T-helper 2 cell treated with Interferon-gamma antibody and Interleukin-4, amounts not matched to agents 5 μg/mL and 100 μg/mL, for 36 hours (primary cell): ENCODE data around the gene METTL3.

ENCODE experiments used
- DNase-seq: peaks from one replicate; pipeline ENCODE4 v3.0.0; 2021; ENCODE audit warnings: low spot score
- H3K27ac Mint-ChIP-seq: one replicate; pipeline ENCODE4 v1.8.0; 2021; ENCODE audit warnings: mild to moderate bottlenecking, mixed read lengths
- H3K27me3 Mint-ChIP-seq: one replicate; pipeline ENCODE4 v1.8.0; 2021; ENCODE audit warnings: low read depth, mixed read lengths
- H3K36me3 Mint-ChIP-seq: one replicate; pipeline ENCODE4 v1.8.0; 2021; ENCODE audit warnings: low read depth, mixed read lengths
- H3K4me1 Mint-ChIP-seq: one replicate; pipeline ENCODE4 v1.8.0; 2021; ENCODE audit warnings: low read depth, mixed read lengths
- H3K4me3 Mint-ChIP-seq: one replicate; pipeline ENCODE4 v1.8.0; 2022; ENCODE audit warnings: mild to moderate bottlenecking, moderate library complexity, mixed read lengths
- H3K9me3 Mint-ChIP-seq: one replicate; pipeline ENCODE4 v1.8.0; 2021; ENCODE audit warnings: mixed read lengths

The METTL3 gene

DNA sequence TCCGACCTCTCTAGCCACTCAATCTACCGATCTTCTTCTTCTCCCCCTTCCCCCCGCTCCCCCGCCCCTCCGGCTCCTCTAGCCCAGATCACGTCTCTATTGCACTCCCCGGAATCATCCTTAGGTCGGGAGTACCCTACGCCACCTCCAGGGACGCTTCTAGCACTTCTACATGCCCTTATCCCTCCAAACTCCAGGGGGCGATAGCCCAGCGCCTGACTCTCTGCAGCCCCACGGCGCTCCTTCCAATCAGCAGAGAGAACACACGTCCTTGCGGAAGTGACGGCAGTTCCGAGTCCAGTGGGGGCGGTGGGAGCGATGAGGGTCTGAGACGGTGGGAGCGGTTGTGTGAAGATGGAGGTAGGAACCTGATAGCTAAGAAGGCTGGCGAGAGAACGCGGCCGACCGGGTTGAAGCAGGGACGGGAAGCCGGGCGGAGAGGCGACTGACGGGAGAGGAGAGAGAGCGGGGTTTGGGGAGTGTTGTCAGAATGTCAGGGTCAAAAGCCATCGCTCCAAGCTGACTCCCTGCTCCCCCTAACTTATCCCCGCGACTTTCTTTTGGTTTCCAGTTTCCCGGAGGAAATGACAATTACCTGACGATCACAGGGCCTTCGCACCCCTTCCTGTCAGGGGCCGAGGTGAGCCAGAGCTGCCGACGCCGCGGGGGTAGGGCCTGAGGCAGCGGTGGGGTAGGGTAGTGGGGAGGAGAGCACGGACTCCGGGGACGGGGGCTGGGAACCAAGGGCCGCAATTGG is 34.0 kb downstream of the METTL3 start, which contains the start of the genes RAB2B and TOX4:
RAB2B (minus strand) TSS at position 35 of the 757 bp plus-strand sequence. CDS start 87 bp downstream, outside the sequence.
TOX4 (plus strand) TSS at position 271 of the 757 bp plus-strand sequence; CDS start at position 355, 84 bp downstream.
- Mint-ChIP-seq H3K27ac (peak within 1 kb of the TSS; percentile 100), H3K27me3 (no peaks in the 10 kb centered on the region), H3K4me3 (peak within 1 kb of the TSS; percentile 100), H3K4me1 (peaks cover 21% of the 10 kb centered on the region), H3K9me3 (no peaks in the 10 kb centered on the region), H3K36me3 (peaks cover 24% of the 10 kb centered on the region)
- peak; percentile 97 for DNase-seq

DNA sequence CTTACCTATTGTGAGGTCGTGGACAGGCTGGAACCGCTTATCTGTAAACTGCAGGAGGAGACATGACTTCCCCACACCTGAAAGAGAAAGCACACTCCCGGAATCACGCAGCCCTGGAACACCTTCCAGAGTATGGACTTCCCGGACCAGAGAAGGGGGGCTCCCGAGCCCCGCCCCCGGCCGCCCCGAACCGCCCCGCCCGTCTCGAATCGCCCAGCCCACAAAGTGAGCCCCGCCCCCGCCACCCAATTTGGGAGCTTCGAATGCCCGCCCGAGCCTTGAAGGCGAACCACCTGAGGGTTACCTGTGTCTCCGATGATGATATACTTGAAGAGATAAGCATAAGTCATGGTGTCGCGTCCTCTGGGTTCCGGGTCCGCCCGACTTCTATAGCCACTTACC is 34.6 kb downstream of the METTL3 start:
- Mint-ChIP-seq H3K27me3 (no peaks in the 10 kb centered on the region), H3K36me3 (peaks cover 24% of the 10 kb centered on the region), H3K9me3 (no peaks in the 10 kb centered on the region), H3K4me3 (peak overlapping the region; percentile 100), H3K27ac (peak overlapping the region; percentile 100), H3K4me1 (peaks cover 21% of the 10 kb centered on the region)
- no peak for DNase-seq

GRCh38 chr14:21475767-21476522 is 35.2 kb downstream of the METTL3 start:
- peaks cover 22% of the 10 kb centered on the region for H3K36me3 Mint-ChIP-seq
- no peaks in the 10 kb centered on the region for H3K9me3 Mint-ChIP-seq
- H3K4me3 Mint-ChIP-seq = peak overlapping the region; percentile 100
- peak overlapping the region; percentile 100 for H3K27ac Mint-ChIP-seq
- H3K27me3 Mint-ChIP-seq = no peaks in the 10 kb centered on the region
- H3K4me1 Mint-ChIP-seq = peaks cover 21% of the 10 kb centered on the region
- DNase-seq = no peak

- no peak overlapping the region for H3K4me3 Mint-ChIP-seq
- peaks cover 12% of the 10 kb centered on the region for H3K36me3 Mint-ChIP-seq
- no peaks in the 10 kb centered on the region for H3K4me1 Mint-ChIP-seq
- H3K27me3 Mint-ChIP-seq = no peaks in the 10 kb centered on the region
- no peak overlapping the region for H3K27ac Mint-ChIP-seq
- no peak for DNase-seq
- no peaks in the 10 kb centered on the region for H3K9me3 Mint-ChIP-seq
Measured at GRCh38 chr14:21467616-21468015, 43.5 kb downstream of the METTL3 start.

GRCh38 chr14:21455912-21456667 is 55.0 kb downstream of the METTL3 start, which contains the start of gene CHD8:
Gene CHD8 (minus strand): TSS chr14:21456123. CDS start chr14:21431643, 24,480 bp downstream.
- H3K27ac Mint-ChIP-seq = peak within 1 kb of the TSS; percentile 98
- no peaks in the 10 kb centered on the region for H3K27me3 Mint-ChIP-seq
- DNase-seq = peak; percentile 100
- peaks cover 17% of the 10 kb centered on the region for H3K36me3 Mint-ChIP-seq
- H3K4me3 Mint-ChIP-seq = peak within 1 kb of the TSS; percentile 97
- H3K4me1 Mint-ChIP-seq = peaks cover 28% of the 10 kb centered on the region
- H3K9me3 Mint-ChIP-seq = no peaks in the 10 kb centered on the region

- H3K27me3 Mint-ChIP-seq = no peaks in the 10 kb centered on the region
- peak overlapping the region; percentile 97 for H3K4me3 Mint-ChIP-seq
- H3K4me1 Mint-ChIP-seq = peaks cover 32% of the 10 kb centered on the region
- no peak for DNase-seq
- H3K36me3 Mint-ChIP-seq = peaks cover 17% of the 10 kb centered on the region
- H3K27ac Mint-ChIP-seq = peak overlapping the region; percentile 98
- no peaks in the 10 kb centered on the region for H3K9me3 Mint-ChIP-seq
Measured at GRCh38 chr14:21455592-21455911, 55.6 kb downstream of the METTL3 start.

DNA sequence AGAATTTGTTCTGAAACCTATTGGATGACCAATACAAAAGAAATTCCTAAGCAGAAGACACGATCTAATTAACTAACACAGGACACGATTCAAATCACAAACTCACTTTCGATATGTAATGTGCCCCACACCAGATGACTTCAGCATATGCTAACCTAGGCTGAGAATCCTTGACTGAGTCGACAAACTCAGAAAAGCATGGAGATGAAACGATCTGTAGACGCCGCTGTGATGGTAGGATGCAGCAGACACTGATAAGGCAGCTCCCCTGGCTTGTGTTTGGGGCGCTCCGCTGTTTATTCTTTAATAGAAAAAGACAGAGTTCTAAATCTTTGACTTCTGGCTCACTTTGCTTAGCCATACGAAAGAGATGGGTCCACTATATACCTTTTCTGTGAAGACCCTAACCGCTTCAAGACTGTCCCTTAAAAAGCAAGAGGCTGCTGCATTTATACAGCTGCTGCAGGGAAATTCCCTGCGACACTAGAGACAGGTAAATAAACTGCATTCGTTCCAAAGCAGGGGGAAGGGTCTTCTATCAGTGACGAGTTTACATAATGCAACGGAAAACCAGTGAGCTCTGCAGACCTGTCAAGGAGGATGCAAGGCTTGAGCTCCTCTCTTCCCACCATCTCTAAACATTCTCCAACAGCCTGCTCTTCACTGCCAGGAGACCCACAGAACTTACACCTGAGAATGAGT is 56.1 kb downstream of the METTL3 start:
- Mint-ChIP-seq H3K36me3 (peaks cover 18% of the 10 kb centered on the region), H3K4me1 (peaks cover 37% of the 10 kb centered on the region), H3K4me3 (peak overlapping the region; percentile 97), H3K9me3 (no peaks in the 10 kb centered on the region), H3K27me3 (no peaks in the 10 kb centered on the region), H3K27ac (peak overlapping the region; percentile 98)
- DNase-seq = no peak

DNA sequence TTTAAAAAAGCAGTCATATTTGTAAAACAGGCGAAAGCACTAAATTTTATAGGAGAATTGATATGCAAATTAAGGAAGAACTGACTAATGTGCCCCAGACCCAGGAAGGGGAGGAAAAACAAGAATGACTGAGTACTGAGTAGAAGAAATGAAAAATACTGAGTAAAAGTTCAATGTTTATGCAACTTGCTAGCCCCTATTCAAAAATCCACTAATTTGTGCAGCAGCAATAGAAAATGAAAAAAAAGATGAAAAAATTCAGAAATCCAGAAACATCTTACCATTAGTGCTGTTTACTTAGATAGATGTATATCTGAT is 61.3 kb downstream of the METTL3 start:
- peak overlapping the region; percentile 69 for H3K4me3 Mint-ChIP-seq
- H3K27ac Mint-ChIP-seq = peak overlapping the region; percentile 77
- H3K4me1 Mint-ChIP-seq = peaks cover 51% of the 10 kb centered on the region

More for the DNA sequence above, 61.3 kb downstream of the METTL3 start:
- Mint-ChIP-seq H3K27me3 (no peaks in the 10 kb centered on the region), H3K36me3 (peaks cover 20% of the 10 kb centered on the region), H3K9me3 (no peaks in the 10 kb centered on the region)
- no peak for DNase-seq
